ENCODE results near the gene TMIGD3. TPM values are rescaled to one million over a fixed set of nuclear protein-coding genes. Genes with fewer than 3 reads are reported as not detected.

Gene TMIGD3
- total RNA-seq, 1 experiment from 2014 or later = not detected

- Histone ChIP-seq H3K27ac (no peak overlapping the region), H3K4me1 (replicated peaks) (peaks cover 14% of the 10 kb centered on the region; the same call in 1 of the 2 replicates), H3K4me3 (no peak overlapping the region), H3K36me3 (peaks cover 81% of the 10 kb centered on the region), H3K27me3 (replicated peaks) (no peaks in the 10 kb centered on the region), H3K9me3 (replicated peaks) (no peaks in the 10 kb centered on the region)
- no peak for DNase-seq (ENCODE audit: low read depth in 1 of 2, low spot score in 2 of 2)
Observed at GRCh38 chr1:111446546-111446945, 56.9 kb downstream of the TMIGD3 start.

- Histone ChIP-seq H3K9me3 (replicated peaks) (no peaks in the 10 kb centered on the region), H3K4me1 (replicated peaks) (peaks cover 7% of the 10 kb centered on the region; the same call in 1 of the 2 replicates), H3K36me3 (peaks cover 90% of the 10 kb centered on the region), H3K27me3 (replicated peaks) (no peaks in the 10 kb centered on the region), H3K27ac (no peak overlapping the region), H3K4me3 (no peak overlapping the region)
- DNase-seq (ENCODE audit: low read depth in 1 of 2, low spot score in 2 of 2) = no peak
Observed at GRCh38 chr1:111444031-111444430, 59.4 kb downstream of the TMIGD3 start.

DNA sequence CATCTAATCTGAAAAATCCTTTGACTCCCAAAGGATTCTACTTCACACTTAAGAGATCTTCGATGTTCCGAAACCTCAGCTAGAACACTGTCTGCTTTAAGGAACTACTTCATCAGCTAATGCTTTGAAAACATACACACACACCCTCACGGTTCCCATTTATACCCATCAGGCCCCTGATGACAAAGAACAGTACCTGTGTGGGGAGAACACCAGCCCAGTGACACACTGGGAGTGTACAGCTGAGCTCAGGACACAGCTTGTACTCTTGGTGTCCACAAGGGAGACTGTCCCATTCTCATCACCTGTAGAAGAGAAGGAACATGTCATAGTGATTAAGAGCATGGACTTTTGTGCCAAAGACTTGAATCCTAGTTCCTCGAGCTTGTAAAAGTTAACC is 61.0 kb downstream of the TMIGD3 start:
- H3K4me3 ChIP-seq = no peak overlapping the region
- peaks cover under 1% of the 10 kb centered on the region; the same call in 1 of the 2 replicates for H3K4me1 ChIP-seq (replicated peaks)
- H3K27ac ChIP-seq = no peak overlapping the region
- H3K27me3 ChIP-seq (replicated peaks) = no peaks in the 10 kb centered on the region
- H3K9me3 ChIP-seq (replicated peaks) = no peaks in the 10 kb centered on the region
- DNase-seq (ENCODE audit: low read depth in 1 of 2, low spot score in 2 of 2) = no peak
- H3K36me3 ChIP-seq = peaks cover 90% of the 10 kb centered on the region

GRCh38 chr1:111441573-111442192 is 61.8 kb downstream of the TMIGD3 start:
- Histone ChIP-seq H3K4me3 (no peak overlapping the region), H3K27me3 (replicated peaks) (no peaks in the 10 kb centered on the region), H3K36me3 (peaks cover 82% of the 10 kb centered on the region), H3K9me3 (replicated peaks) (no peaks in the 10 kb centered on the region), H3K27ac (no peak overlapping the region), H3K4me1 (replicated peaks) (no peaks in the 10 kb centered on the region)
- DNase-seq (ENCODE audit: low read depth in 1 of 2, low spot score in 2 of 2) = no peak

DNA sequence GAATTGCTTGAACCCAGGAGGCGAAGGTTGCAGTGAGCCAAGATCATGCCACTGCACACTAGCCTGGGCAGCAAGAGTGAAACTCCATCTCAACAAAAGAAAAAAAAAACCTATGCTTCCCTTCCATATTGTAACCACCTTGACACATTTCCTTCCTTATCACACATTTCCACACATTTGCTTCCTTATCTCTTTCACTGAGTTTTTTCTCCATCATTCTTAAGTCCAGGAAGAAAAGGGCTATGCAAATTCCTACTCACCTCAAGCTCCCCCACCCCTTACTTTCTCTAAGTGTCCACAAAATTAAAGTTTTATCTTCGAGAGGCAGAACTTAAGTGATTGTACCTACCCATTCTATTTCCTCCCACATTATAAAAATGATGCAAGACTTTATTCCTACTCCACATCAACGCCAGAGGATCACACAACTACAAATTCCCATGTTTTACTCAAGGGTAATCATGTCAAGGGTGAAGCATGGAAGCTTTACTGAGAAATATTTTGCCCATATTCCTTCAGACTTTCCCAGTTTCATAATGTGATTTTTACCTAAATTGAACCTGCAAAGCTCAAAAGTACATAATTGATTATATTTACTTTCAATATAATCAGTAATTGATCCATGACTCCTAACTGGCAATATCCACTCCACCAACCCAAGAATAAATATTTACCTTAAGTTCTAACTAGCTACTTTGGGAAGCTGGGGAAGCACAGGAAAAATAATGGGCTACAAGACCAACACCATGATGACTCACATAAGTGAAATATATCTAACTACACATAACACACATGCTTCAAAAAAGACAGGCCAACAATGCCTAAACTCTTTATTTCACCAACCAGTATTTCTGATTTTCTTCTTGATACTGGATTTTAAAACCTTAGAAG is 63.7 kb downstream of the TMIGD3 start:
- H3K4me3 ChIP-seq = no peak overlapping the region
- H3K36me3 ChIP-seq = peaks cover 64% of the 10 kb centered on the region
- H3K27ac ChIP-seq = no peak overlapping the region
- H3K9me3 ChIP-seq (replicated peaks) = no peaks in the 10 kb centered on the region
- H3K27me3 ChIP-seq (replicated peaks) = no peaks in the 10 kb centered on the region
- DNase-seq (ENCODE audit: low read depth in 1 of 2, low spot score in 2 of 2) = no peak
- H3K4me1 ChIP-seq (replicated peaks) = no peaks in the 10 kb centered on the region

DNA sequence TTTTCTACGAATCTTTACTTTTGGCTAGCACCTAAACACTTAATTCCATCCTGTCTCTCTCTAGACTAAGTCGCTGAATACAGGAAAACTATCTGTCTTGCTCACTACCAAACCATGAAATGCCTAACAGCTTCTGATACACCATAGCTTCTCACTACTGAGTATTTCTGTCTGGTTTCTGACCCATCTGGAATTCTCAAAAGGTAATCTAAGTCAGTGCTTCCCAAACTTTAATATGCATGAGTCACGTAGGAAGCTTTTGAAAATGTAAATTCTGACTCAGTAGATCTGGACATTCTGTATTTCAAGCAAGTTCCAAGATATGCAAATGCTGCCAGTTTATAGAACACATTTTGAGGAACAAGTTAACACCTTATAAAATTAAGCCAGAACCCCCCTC is 66.7 kb downstream of the TMIGD3 start:
- no peaks in the 10 kb centered on the region for H3K9me3 ChIP-seq (replicated peaks)
- 0 out of 2 replicates have a peak, but pooled peaks cover 4% of the 10 kb centered on the region for H3K27me3 ChIP-seq (replicated peaks)
- no peak for DNase-seq (ENCODE audit: low read depth in 1 of 2, low spot score in 2 of 2)
- H3K36me3 ChIP-seq = peaks cover 36% of the 10 kb centered on the region
- H3K27ac ChIP-seq = no peak overlapping the region
- no peak overlapping the region for H3K4me3 ChIP-seq
- H3K4me1 ChIP-seq (replicated peaks) = no peaks in the 10 kb centered on the region

Other genes starting within 250 kb of the TMIGD3 start
- not detected in 2 replicates for gene CHIA, start 212.8 kb downstream of the TMIGD3 start, total RNA-seq (2014; rRNA removed; shearing (Covaris generic))
- gene OVGP1, start 75.9 kb downstream of the TMIGD3 start, total RNA-seq (2014; rRNA removed; shearing (Covaris generic)) = 0.06 and 0.18 TPM in 2 replicates
- 47.7 and 50.4 TPM in 2 replicates for gene WDR77, start 54.4 kb downstream of the TMIGD3 start, total RNA-seq (2014; rRNA removed; shearing (Covaris generic))
- gene ATP5PB, start 54.2 kb downstream of the TMIGD3 start, total RNA-seq (2014; rRNA removed; shearing (Covaris generic)) = 432 and 553 TPM in 2 replicates
- gene C1orf162, start 29.6 kb downstream of the TMIGD3 start, total RNA-seq (2014; rRNA removed; shearing (Covaris generic)) = not detected in 2 replicates
- not detected in 2 replicates for gene ADORA3, start within 50 bp of the TMIGD3 start, total RNA-seq (2014; rRNA removed; shearing (Covaris generic))
- 42.6 and 48.5 TPM in 2 replicates for gene RAP1A, start 116.2 kb upstream of the TMIGD3 start, total RNA-seq (2014; rRNA removed; shearing (Covaris generic))
- 3.4 and 5.4 TPM in 2 replicates for gene INKA2, start 235.8 kb upstream of the TMIGD3 start, total RNA-seq (2014; rRNA removed; shearing (Covaris generic))

All from SJSA1 (cell line).